ENCODE results near the gene PTPRG. TPM values are rescaled to one million over a fixed set of nuclear protein-coding genes. Genes with fewer than 3 reads are reported as not detected.
"Not testable (repeated sequence)": the region's sequence is repeated elsewhere in the genome, so short reads cannot be mapped to it uniquely, and the experiment has no call there.

PTPRG gene
- total RNA-seq, 1 donor from 2014 or later, result 44.3 TPM

GRCh38 chr3:61748288-61748687 lies 186.9 kb downstream of the PTPRG start:
- H3K27ac Mint-ChIP-seq, result no peak overlapping the region
- no peak for TF ChIP-seq CTCF (IDR thresholded peaks at IDR 0.05; ENCODE audit: unreplicated experiment)
- no peaks in the 10 kb centered on the region for H3K4me1 Mint-ChIP-seq (ENCODE audit: low read depth)
- peaks cover 3% of the 10 kb centered on the region for H3K36me3 Mint-ChIP-seq (ENCODE audit: insufficient read depth)
- no peaks in the 10 kb centered on the region for H3K27me3 Mint-ChIP-seq
- H3K4me3 Mint-ChIP-seq (ENCODE audit: low read depth), result no peak overlapping the region
- DNase-seq (ENCODE audit: low spot score, unreplicated experiment), result no peak
- H3K9me3 Mint-ChIP-seq (ENCODE audit: low read depth), result no peaks in the 10 kb centered on the region

GRCh38 chr3:61750766-61751165 lies 189.4 kb downstream of the PTPRG start:
- Mint-ChIP-seq H3K4me1 (ENCODE audit: low read depth) (peaks cover 1% of the 10 kb centered on the region), H3K27ac (no peak overlapping the region), H3K4me3 (ENCODE audit: low read depth) (no peak overlapping the region), H3K27me3 (no peaks in the 10 kb centered on the region), H3K9me3 (ENCODE audit: low read depth) (no peaks in the 10 kb centered on the region), H3K36me3 (ENCODE audit: insufficient read depth) (peaks cover 1% of the 10 kb centered on the region)
- no peak for TF ChIP-seq CTCF (IDR thresholded peaks at IDR 0.05; ENCODE audit: unreplicated experiment)
- no peak for DNase-seq (ENCODE audit: low spot score, unreplicated experiment)

- no peak for DNase-seq (ENCODE audit: low spot score, unreplicated experiment)
- no peaks in the 10 kb centered on the region for H3K27me3 Mint-ChIP-seq
- H3K27ac Mint-ChIP-seq, result no peak overlapping the region
- TF ChIP-seq CTCF (IDR thresholded peaks at IDR 0.05; ENCODE audit: unreplicated experiment), result no peak
- no peaks in the 10 kb centered on the region for H3K9me3 Mint-ChIP-seq (ENCODE audit: low read depth)
- H3K36me3 Mint-ChIP-seq (ENCODE audit: insufficient read depth), result peaks cover 2% of the 10 kb centered on the region
- no peak overlapping the region for H3K4me3 Mint-ChIP-seq (ENCODE audit: low read depth)
- H3K4me1 Mint-ChIP-seq (ENCODE audit: low read depth), result peaks cover 7% of the 10 kb centered on the region
Observed at GRCh38 chr3:61758839-61759238, 197.5 kb downstream of the PTPRG start.

GRCh38 chr3:61760783-61761182 lies 199.4 kb downstream of the PTPRG start:
- H3K27me3 Mint-ChIP-seq; H3K4me3 Mint-ChIP-seq (ENCODE audit: low read depth); H3K27ac Mint-ChIP-seq; H3K4me1 Mint-ChIP-seq (ENCODE audit: low read depth); H3K36me3 Mint-ChIP-seq (ENCODE audit: insufficient read depth); DNase-seq (ENCODE audit: low spot score, unreplicated experiment); H3K9me3 Mint-ChIP-seq (ENCODE audit: low read depth): not testable (repeated sequence)

- H3K36me3 Mint-ChIP-seq (ENCODE audit: insufficient read depth), result peaks cover 2% of the 10 kb centered on the region
- H3K27ac Mint-ChIP-seq, result no peak overlapping the region
- H3K4me1 Mint-ChIP-seq (ENCODE audit: low read depth), result peaks cover 4% of the 10 kb centered on the region
- TF ChIP-seq CTCF (IDR thresholded peaks at IDR 0.05; ENCODE audit: unreplicated experiment), result no peak
- no peak overlapping the region for H3K4me3 Mint-ChIP-seq (ENCODE audit: low read depth)
- H3K27me3 Mint-ChIP-seq, result no peaks in the 10 kb centered on the region
- H3K9me3 Mint-ChIP-seq (ENCODE audit: low read depth), result no peaks in the 10 kb centered on the region
- DNase-seq (ENCODE audit: low spot score, unreplicated experiment), result no peak
Observed at GRCh38 chr3:61761694-61762430, 200.5 kb downstream of the PTPRG start.
